Glutamatergic neuron (in vitro differentiated cells): ENCODE results near the gene MRPS2. TPM values are rescaled to one million over a fixed set of nuclear protein-coding genes. Genes with fewer than 3 reads are reported as not detected.

ENCODE experiments used
- DNase-seq: peaks from one replicate; pipeline ENCODE4 v3.0.0; 2022
- H3K27ac Mint-ChIP-seq: one replicate; pipeline ENCODE4 v1.8.0; 2020; ENCODE audit warnings: mild to moderate bottlenecking, mixed read lengths, inconsistent platforms; ENCODE audit not compliant: unreplicated experiment
- H3K27me3 Mint-ChIP-seq: one replicate; pipeline ENCODE4 v1.8.0; 2020; ENCODE audit warnings: mild to moderate bottlenecking, moderate library complexity, mixed read lengths, inconsistent platforms; ENCODE audit not compliant: unreplicated experiment
- H3K36me3 Mint-ChIP-seq: one replicate; pipeline ENCODE4 v1.8.0; 2020; ENCODE audit warnings: mild to moderate bottlenecking, mixed read lengths, inconsistent platforms; ENCODE audit not compliant: unreplicated experiment
- H3K4me1 Mint-ChIP-seq: one replicate; pipeline ENCODE4 v1.8.0; 2020; ENCODE audit warnings: mild to moderate bottlenecking, low read depth, mixed read lengths, inconsistent platforms; ENCODE audit not compliant: unreplicated experiment
- H3K4me3 Mint-ChIP-seq: one replicate; pipeline ENCODE4 v1.8.0; 2020; ENCODE audit warnings: mild to moderate bottlenecking, mixed read lengths, inconsistent platforms; ENCODE audit not compliant: unreplicated experiment
- H3K9me3 Mint-ChIP-seq: one replicate; pipeline ENCODE4 v1.8.0; 2020; ENCODE audit warnings: mild to moderate bottlenecking, moderate library complexity, mixed read lengths, inconsistent platforms; ENCODE audit not compliant: unreplicated experiment
- total RNA-seq: library from RNA; stranded (reverse); fragmentation: NEBNext Ultra II Directional; extraction: Animal tissue kit (Norgen Biotek cat#: 25700); gene quantifications from one replicate; pipeline ENCODE4 v1.2.1, GENCODE V29; 2021; ENCODE audit not compliant: unreplicated experiment
- TF ChIP-seq, protein P1 (sequence below): fragments of 200-600 bp; sonication (generic); IDR thresholded peaks from one replicate; pipeline ENCODE4 v1.5.0; 2021; ENCODE audit not compliant: partially characterized antibody, unreplicated experiment

Gene MRPS2
- total RNA-seq, 1 donor from 2014 or later, result 30.7 TPM

GRCh38 chr9:135521608-135522095 lies 21.2 kb downstream of the MRPS2 start:
- no peak overlapping the region for H3K27ac Mint-ChIP-seq

GRCh38 chr9:135522137-135522877 lies 21.8 kb downstream of the MRPS2 start:
- Mint-ChIP-seq H3K4me3 (no peak overlapping the region), H3K4me1 (no peaks in the 10 kb centered on the region), H3K9me3 (peaks cover 5% of the 10 kb centered on the region), H3K36me3 (peaks cover 8% of the 10 kb centered on the region), H3K27me3 (peaks cover 9% of the 10 kb centered on the region), H3K27ac (no peak overlapping the region)
- no peak for DNase-seq
- TF ChIP-seq, protein P1, sequence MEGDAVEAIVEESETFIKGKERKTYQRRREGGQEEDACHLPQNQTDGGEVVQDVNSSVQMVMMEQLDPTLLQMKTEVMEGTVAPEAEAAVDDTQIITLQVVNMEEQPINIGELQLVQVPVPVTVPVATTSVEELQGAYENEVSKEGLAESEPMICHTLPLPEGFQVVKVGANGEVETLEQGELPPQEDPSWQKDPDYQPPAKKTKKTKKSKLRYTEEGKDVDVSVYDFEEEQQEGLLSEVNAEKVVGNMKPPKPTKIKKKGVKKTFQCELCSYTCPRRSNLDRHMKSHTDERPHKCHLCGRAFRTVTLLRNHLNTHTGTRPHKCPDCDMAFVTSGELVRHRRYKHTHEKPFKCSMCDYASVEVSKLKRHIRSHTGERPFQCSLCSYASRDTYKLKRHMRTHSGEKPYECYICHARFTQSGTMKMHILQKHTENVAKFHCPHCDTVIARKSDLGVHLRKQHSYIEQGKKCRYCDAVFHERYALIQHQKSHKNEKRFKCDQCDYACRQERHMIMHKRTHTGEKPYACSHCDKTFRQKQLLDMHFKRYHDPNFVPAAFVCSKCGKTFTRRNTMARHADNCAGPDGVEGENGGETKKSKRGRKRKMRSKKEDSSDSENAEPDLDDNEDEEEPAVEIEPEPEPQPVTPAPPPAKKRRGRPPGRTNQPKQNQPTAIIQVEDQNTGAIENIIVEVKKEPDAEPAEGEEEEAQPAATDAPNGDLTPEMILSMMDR, result no peak

More at GRCh38 chr9:135521608-135522095, 21.2 kb downstream of the MRPS2 start:
- Mint-ChIP-seq H3K4me1 (no peaks in the 10 kb centered on the region), H3K9me3 (peaks cover 5% of the 10 kb centered on the region), H3K4me3 (no peak overlapping the region), H3K36me3 (peaks cover 8% of the 10 kb centered on the region), H3K27me3 (peaks cover 9% of the 10 kb centered on the region)
- no peak for DNase-seq
- TF ChIP-seq, protein P1, result no peak

- TF ChIP-seq, protein P1, result no peak
- Mint-ChIP-seq H3K4me3 (no peak overlapping the region), H3K27me3 (peaks cover 9% of the 10 kb centered on the region), H3K9me3 (peaks cover 5% of the 10 kb centered on the region), H3K4me1 (no peaks in the 10 kb centered on the region), H3K27ac (no peak overlapping the region), H3K36me3 (peaks cover 8% of the 10 kb centered on the region)
- no peak for DNase-seq
Observed at GRCh38 chr9:135522931-135523330, 22.4 kb downstream of the MRPS2 start.

DNA sequence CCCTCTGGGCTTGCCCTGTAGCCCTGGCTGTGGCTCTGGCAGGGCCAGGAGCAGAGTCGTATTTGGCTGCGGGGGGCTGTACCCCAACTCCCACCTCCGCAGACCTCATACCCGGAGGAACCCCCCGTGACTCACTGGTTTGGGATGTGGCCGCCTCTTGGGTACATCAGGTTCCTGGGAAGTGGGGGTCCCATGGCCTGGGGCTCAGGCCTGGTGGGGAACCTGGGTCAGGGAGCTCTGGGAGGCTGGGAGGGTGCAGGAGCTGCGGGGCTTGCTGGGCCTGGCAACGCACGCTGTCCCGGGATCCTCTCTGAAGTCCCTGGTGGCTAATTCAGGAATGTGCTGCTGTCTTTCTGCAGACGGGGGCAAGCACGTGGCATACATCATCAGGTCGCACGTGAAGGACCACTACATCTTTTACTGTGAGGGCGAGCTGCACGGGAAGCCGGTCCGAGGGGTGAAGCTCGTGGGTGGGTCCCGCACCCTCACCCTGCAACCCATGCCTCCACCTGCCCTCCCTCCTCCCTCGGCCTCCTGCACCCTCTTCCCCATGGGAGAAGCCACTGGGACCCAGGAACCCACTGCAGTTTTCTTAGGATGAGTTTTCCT lies 23.1 kb downstream of the MRPS2 start:
- TF ChIP-seq, protein P1, result no peak
- no peak for DNase-seq
- Mint-ChIP-seq H3K27me3 (peaks cover 9% of the 10 kb centered on the region), H3K27ac (no peak overlapping the region), H3K4me1 (no peaks in the 10 kb centered on the region), H3K4me3 (no peak overlapping the region), H3K9me3 (peaks cover 5% of the 10 kb centered on the region), H3K36me3 (peaks cover 8% of the 10 kb centered on the region)
